Left ventricle myocardium superior (tissue), 1 donor: ENCODE data around the gene PHC2. TPM values are rescaled to one million over a fixed set of nuclear protein-coding genes. Genes with fewer than 3 reads are reported as not detected.
"Not testable (repeated sequence)": the region's sequence is repeated elsewhere in the genome, so short reads cannot be mapped to it uniquely, and the experiment has no call there.

Experiments
- ATAC-seq: fragments of 200-7000 bp; cut with Tn5 transposase; one replicate; pipeline ENCODE4 v1.9.1; 2020; ENCODE audit warnings: mild to moderate bottlenecking, moderate library complexity
- DNase-seq: peaks from one replicate; pipeline ENCODE4 v3.0.0-alpha.2; 2020
- intact Hi-C: fragments of 100-400 bp; cut with micrococcal nuclease; formaldehyde crosslinking; loops from one replicate; pipeline ENCODE4 v1.11.0; 2022
- total RNA-seq: library from RNA; stranded (reverse); fragmentation: NEBNext Ultra II Directional; extraction: Animal tissue kit (Norgen Biotek cat#: 25700); gene quantifications from one replicate; pipeline ENCODE4 v1.2.1, GENCODE V29; 2021
- donor health status: DM: no; HTN: yes; CAD: no; lungs with severe emphysema.

The PHC2 gene
- total RNA-seq, 1 donor from 2014 or later = 118 TPM

- DNase-seq (no peak), ATAC-seq (no peak)
- intact Hi-C loops = no loop called here
These were observed 119.0 kb downstream of the PHC2 start for GRCh38 chr1:33311706-33312412.

DNA sequence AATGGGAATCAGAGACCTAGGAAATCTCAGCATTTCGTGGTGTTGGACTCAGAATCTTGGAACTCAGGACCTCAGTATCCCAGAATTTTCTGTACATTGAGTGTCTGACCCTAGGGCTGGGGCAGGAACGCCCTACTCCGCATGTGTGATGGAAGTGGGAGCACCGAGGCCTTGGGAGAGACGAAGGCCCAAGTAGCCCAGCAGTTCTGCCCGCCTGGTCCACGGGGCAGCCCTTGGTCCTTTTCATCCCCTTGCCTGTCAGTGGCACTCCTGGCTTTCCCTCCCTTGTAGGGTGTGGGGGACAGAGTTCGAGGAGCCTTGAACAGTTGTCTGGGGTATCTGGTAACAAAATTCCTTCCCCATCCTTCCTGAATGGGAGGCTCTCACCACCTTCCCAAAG, 120.2 kb downstream of the PHC2 start:
- no peak for DNase-seq
- no peak for ATAC-seq
- intact Hi-C loops = no loop called here

DNA sequence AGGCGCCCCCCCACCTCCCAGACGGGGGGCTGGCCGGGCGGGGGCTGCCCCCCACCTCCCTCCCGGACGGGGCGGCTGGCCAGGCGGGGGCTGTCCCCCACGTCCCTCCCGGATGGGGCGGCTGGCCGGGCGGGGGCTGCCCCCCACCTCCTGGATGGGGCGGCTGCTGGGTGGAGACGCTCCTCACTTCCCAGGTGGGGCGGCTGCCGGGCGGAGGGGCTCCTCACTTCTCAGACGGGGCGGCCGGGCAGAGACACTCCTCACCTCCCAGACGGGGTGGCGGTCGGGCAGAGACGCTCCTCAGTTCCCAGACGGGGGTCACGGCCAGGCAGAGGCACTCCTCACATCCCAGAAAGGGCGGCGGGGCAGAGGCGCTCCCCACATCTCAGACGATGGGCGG, 121.5 kb downstream of the PHC2 start:
- intact Hi-C loops, DNase-seq, ATAC-seq: not testable (repeated sequence)

GRCh38 chr1:33307494-33307864, 123.4 kb downstream of the PHC2 start:
- DNase-seq = no peak
- no peak for ATAC-seq
- intact Hi-C loops = no loop called here

- peak; percentile 64 for DNase-seq
- ATAC-seq = peak; percentile 53
- intact Hi-C loops = no loop called here
These were observed 124.0 kb downstream of the PHC2 start for GRCh38 chr1:33306653-33307493.

DNA sequence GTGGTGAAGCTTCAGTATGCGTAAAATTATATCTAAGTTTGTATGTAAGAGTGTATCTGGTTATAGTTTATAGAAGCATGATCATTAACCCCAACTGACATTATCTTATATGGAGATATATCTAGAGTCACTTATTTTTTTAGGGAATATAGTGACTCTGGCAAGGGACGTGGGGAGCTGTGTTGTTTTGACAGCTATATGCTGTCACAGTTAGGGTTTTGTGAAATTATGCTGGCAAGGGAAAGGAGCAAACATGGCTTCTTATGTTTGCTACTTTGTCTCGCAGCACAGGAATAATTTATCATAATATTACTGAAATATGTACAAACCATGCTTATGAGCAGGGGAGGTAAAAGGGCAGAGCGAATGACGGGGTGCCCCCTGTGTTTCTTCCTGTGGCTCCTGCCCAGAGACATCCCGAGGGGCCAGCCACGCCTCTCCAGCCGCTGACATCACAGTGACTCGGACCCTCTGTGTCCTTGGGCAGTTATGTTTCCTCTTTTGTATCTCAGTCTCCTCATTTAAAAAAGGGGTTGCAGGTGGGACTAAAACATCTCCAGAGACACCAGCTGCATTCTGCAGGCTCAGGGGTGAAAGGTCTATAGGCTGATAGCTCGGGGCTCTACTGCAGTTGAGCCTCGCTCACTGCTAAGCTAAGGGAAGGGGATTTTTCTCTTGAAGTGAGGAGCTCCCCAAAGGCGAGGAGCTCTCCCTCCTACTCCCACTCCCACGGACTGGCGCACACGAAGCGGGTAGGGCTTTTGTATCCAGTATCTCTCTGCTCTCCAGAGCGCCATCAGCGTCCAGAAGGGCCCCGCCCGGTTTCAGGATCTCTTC, 124.9 kb downstream of the PHC2 start:
- DNase-seq (no peak), ATAC-seq (no peak)
- intact Hi-C loops = no loop called here

GRCh38 chr1:33305016-33305415, 125.9 kb downstream of the PHC2 start:
- DNase-seq = no peak
- intact Hi-C loops = no loop called here
- ATAC-seq = no peak

DNA sequence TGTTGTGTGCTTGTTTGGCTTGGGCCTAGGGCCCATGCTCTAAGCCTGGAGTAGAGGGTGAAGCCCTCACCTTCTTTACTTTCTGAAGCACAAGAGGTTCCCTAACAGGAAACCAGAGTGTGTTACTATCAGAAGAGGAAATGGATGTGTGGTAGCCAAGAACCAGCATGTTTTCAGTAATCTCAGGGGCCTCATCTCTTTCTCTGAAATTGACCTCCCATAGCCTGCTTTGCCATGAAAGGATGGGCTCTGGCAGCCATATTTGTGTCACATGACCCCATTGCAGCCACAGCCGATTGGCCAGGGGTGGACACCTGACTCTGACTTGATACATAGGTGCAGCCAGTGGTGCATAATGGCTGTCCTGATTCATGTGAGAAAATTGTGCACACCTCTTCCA, 128.6 kb downstream of the PHC2 start:
- intact Hi-C loops = no loop called here
- ATAC-seq (no peak), DNase-seq (no peak)

- ATAC-seq (peak; percentile 44), DNase-seq (no peak)
- intact Hi-C loops = no loop called here
These were observed 129.5 kb downstream of the PHC2 start for GRCh38 chr1:33301273-33301984.

GRCh38 chr1:33300673-33301072, 130.2 kb downstream of the PHC2 start:
- intact Hi-C loops = no loop called here
- peak; percentile 68 for DNase-seq
- ATAC-seq = peak; percentile 56

GRCh38 chr1:33299461-33300155, 131.3 kb downstream of the PHC2 start:
- ATAC-seq (no peak), DNase-seq (no peak)
- intact Hi-C loops = loop anchor here (5.0 to 10.0 kb wide), 2 partner anchors 68 to 155 kb away; no protein-coding TSS in a partner anchor

DNA sequence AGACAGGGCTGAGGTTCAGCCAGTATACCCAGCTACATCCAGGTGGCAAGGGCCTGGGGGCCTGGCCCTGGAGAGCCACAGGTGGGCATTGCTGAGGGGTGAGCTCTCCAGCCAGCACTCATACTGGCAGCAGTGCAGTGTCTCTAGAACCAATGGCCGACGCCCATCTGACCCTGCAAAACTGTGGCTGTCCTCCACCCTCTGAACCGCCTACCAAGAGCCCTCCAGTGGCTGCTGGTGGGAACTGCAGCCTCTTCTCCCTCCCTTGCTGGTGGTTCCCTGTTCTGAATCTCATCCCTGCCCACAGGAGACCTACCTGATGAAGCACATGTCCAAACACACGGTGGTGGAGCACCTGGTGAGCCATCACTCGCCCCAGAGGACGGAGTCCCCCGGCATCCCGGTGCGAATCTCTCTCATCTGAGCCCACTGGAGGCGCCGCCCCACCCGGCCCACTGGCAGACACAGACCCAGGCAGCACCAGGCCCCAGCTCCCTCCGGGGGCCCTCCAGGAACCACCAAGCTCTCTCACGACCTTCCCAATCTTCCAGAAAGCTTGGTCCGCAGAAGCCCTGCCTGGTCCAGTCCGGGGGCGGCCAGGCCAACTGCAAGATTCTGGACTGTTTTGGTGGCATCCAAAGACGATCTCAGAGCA, 132.1 kb downstream of the PHC2 start:
- intact Hi-C loops = loop anchor here (5.0 to 10.0 kb wide), 2 partner anchors 69 to 156 kb away; no protein-coding TSS in a partner anchor
- DNase-seq = peak; percentile 85
- ATAC-seq = peak; percentile 65

GRCh38 chr1:33297911-33298622, 132.8 kb downstream of the PHC2 start:
- DNase-seq (no peak), ATAC-seq (no peak)
- intact Hi-C loops = loop anchor here (5.0 to 10.0 kb wide), 2 partner anchors 69 to 157 kb away; no protein-coding TSS in a partner anchor

GRCh38 chr1:33296824-33297223, 134.1 kb downstream of the PHC2 start:
- DNase-seq (no peak), ATAC-seq (no peak)
- intact Hi-C loops = loop anchor here (5.0 to 10.0 kb wide), 2 partner anchors 70 to 158 kb away; no protein-coding TSS in a partner anchor

DNA sequence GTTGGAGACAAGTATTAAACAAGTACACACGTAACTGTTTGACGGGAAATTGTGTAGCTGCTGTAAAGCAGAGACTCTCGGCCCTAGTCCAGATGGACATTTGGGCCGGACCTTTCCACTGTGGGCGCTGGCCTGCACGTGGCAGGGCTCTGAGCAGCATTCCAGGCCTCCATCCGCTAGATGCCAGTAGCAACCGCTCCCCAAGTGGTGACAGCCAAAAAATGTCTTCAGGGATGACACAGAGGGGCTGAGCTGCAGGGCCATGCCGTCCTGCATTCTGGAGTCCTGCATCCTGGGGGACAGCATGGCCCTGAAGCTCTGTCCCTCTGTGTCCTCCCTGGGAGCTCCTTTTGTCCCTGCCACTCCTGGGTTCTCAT, 134.8 kb downstream of the PHC2 start:
- peak; percentile 7 for ATAC-seq
- DNase-seq = no peak
- intact Hi-C loops = loop anchor here (5.0 to 10.0 kb wide), 2 partner anchors 71 to 159 kb away; no protein-coding TSS in a partner anchor

GRCh38 chr1:33295450-33296081, 135.3 kb downstream of the PHC2 start:
- DNase-seq (peak; percentile 93), ATAC-seq (peak; percentile 85)
- intact Hi-C loops = loop anchor here (5.0 to 10.0 kb wide), 2 partner anchors 72 to 159 kb away; no protein-coding TSS in a partner anchor
